T47D (cell line): ENCODE data around the gene LEMD3.
A peak's percentile ranks its signal among the peaks of the same experiment; 100 is the strongest.

Experiments
- DNase-seq, 2 experiments: peaks; one replicate each; pipeline versions ENCODE4 v3.0.0 to v3.0.0-alpha.2; 2011 to 2012; ENCODE audit warnings: low read depth in 1 of 2, low spot score in 1 of 2
- JUND ChIP-seq: IDR thresholded peaks from 2 replicates; pipeline ENCODE4 v1.6.1; 2012; ENCODE audit warnings: low read depth
- in situ Hi-C: cut with HindIII; loops from 2 replicates; pipeline ENCODE4 v1.10.0; 2016; ENCODE audit warnings: low sequenced_read_pairs, low pct_unique_long_range_greater_than_20kb

The LEMD3 gene

GRCh38 chr12:65200007-65200665 lies 30.8 kb downstream of the LEMD3 start:
- TF ChIP-seq JUND: no peak
- DNase-seq: peak in 1 of 2 experiments; percentile 36
- in situ Hi-C loops: no loop called here

GRCh38 chr12:65203376-65203775 lies 34.0 kb downstream of the LEMD3 start:
- no peak for TF ChIP-seq JUND
- in situ Hi-C loops: no loop called here
- no peak for DNase-seq

DNA sequence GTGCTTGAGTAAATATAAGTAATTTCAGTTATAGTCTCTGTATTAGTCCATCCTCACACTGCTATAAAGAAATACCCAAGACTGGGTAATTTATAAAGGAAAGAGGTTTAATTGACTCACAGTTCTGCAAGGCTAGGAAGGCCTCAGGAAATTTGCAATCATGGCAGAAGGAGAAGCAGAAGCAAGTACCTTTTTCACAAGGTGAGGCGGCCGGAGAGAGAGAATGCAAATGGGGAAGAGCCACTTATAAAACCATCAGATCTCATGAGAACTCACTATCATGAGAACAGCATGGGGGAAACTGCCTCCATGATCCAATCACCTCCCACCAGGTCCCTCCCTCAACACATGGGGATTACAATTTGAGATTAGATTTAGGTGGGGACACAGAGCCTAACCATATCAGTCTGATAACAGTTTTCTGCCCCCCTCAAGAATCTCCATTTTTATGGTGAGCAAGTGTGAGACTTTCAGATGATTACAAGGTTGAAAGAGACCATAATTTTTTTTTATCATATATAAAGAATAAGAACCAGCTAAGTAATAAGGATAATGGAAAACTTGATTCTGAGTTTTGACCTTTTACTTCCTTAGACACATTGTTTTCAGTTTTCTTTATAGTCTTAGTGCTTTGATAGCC lies 35.6 kb downstream of the LEMD3 start:
- in situ Hi-C loops: no loop called here
- no peak for DNase-seq
- no peak for TF ChIP-seq JUND

DNA sequence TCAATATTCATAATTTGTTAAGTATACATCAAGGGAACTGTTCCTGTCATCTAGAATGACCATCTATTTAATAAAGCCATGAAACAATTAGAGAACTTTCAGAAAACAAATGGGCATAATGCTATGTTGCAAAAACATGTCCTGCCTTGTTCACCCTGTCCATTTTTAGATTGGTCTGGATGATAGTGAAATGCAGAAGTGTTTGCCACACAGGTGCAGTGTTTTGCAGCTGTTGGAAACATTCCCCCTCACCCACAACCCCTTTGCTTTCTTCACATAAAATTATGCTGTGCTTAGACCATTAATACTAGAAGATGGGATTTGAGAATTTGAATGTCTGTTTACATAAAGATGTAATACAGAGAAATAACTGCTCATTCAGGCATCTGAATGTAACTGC lies 36.5 kb downstream of the LEMD3 start:
- DNase-seq: no peak
- TF ChIP-seq JUND: no peak
- in situ Hi-C loops: no loop called here

DNA sequence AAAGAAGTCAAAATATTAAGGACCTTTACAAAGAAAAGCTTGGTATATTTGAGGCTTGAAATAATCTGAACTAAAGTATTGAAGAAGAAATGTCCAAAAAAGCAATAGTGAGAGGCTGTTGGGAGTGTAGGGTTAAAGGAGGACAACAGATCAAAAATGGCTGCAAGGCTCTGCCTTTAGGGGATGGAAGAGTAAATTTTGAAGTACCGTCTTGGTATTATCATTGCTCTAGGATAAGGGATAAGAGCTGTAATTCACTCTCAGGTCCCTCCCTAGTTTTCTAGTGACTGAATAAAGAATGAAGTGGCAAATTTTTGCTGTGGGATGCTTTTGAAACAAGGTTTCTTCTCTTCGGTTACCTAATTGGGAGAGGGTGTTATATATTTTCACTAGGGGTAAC lies 38.7 kb downstream of the LEMD3 start:
- no peak for TF ChIP-seq JUND
- in situ Hi-C loops: no loop called here
- no peak for DNase-seq

GRCh38 chr12:65208964-65209654 lies 39.7 kb downstream of the LEMD3 start:
- no peak for DNase-seq
- in situ Hi-C loops: no loop called here
- TF ChIP-seq JUND: no peak

GRCh38 chr12:65209655-65210043 lies 40.3 kb downstream of the LEMD3 start:
- no peak for DNase-seq
- in situ Hi-C loops: no loop called here
- no peak for TF ChIP-seq JUND

DNA sequence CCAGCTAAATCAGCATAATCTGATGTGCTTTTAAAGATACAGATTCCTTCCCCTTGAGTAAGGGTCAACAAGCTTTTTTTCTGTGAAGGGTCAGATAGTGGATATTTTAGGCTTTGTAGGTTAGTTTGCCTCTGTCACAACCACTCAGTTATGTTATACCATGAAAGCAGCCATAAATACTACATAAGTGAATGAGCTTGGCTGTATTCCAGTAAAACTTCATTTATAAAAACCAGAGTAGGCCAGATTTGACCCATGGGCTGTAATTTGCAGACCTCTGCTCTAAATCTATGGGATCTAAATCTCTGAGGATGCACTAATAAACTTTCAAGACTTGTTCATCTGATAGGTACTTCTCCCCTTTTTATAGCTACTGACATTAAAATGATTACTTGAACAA lies 47.7 kb downstream of the LEMD3 start:
- DNase-seq: no peak
- in situ Hi-C loops: no loop called here
- TF ChIP-seq JUND: no peak

- TF ChIP-seq JUND: no peak
- in situ Hi-C loops: no loop called here
- no peak for DNase-seq
These were observed 51.4 kb downstream of the LEMD3 start for GRCh38 chr12:65220761-65221160.

- no peak for DNase-seq
- in situ Hi-C loops: no loop called here
- TF ChIP-seq JUND: no peak
These were observed 60.1 kb downstream of the LEMD3 start for GRCh38 chr12:65229441-65229840.

- peak; percentile 15 to 37 for DNase-seq
- no peak for TF ChIP-seq JUND
- in situ Hi-C loops: no loop called here
These were observed 63.2 kb downstream of the LEMD3 start for GRCh38 chr12:65232476-65233077.

GRCh38 chr12:65237153-65237552 lies 67.8 kb downstream of the LEMD3 start:
- DNase-seq: no peak
- in situ Hi-C loops: no loop called here
- TF ChIP-seq JUND: no peak

DNA sequence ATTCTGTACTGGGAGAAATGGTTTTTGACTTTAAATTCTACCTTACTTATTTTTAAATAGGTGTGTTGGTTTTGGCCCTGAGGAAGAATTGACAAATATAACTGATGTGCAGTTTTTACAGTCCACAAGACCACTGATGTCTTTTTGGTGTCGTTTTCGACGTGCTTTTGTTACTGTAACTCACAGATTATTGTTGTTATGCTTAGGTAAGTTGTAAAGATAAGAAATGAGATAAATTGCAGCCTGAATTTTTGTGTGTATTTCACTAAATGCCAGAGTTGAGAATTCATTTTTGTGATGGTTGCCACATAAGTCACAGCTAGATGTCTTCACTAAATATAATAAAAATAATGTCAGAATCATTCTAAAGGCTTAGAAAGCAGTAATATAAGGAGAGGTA lies 69.2 kb downstream of the LEMD3 start:
- no peak for DNase-seq
- no peak for TF ChIP-seq JUND
- in situ Hi-C loops: no loop called here
